Dermis blood vessel endothelial cell (primary cell): ENCODE measurements around the gene ABL1. TPM values are rescaled to one million over a fixed set of nuclear protein-coding genes. Genes with fewer than 3 reads are reported as not detected.
A peak's percentile ranks its signal among the peaks of the same experiment; 100 is the strongest.
"Not testable (repeated sequence)": the region's sequence is repeated elsewhere in the genome, so short reads cannot be mapped to it uniquely, and the experiment has no call there.

Experiments
- DNase-seq: peaks from one replicate; pipeline ENCODE4 v3.0.0; 2010
- total RNA-seq: library from RNA; depleted of rRNA; stranded (reverse); fragments of >200 nt; gene quantifications from 2 replicates; pipeline ENCODE4 v1.2.3, GENCODE V29; 2014

ABL1 gene
- total RNA-seq, 1 donor from 2014 or later, result 42.5 TPM

DNA sequence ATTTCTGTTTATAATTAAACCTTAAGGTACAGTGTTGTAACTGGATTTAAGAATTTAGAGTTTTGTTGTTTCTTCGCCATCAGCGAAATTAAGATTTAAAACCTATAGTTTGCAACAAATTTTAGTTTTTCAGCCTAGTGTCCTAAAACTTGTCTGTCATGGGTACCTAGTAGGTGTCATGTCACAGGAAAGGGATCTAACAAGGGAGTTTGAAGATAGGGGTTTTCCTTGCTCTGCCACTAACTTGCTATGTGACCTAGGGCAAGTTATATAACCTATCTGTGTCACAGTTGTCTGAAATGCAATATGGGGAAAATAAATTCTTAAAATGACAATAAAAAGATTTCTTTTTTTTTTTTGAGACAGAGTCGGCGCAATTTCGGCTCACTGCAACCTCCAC, 9.2 kb upstream of the ABL1 start:
- DNase-seq, result no peak

DNA sequence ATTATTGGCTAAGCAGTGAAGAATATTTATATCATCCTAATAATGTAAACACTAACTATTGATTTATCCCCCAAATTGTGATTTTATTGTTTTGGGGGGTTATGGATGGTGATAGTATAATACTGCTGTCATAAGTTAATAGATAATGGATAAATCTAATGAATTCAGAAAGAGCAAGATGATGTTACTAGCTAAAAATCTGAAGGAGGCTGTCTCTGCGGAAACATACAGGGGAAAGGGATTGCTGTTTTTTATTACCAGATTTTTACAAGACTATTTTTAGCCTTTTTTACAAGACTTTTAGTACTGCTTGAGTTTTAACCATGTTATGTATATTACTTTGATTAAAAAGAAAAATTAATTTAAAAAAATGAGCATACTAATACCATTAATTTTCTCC, 5.3 kb upstream of the ABL1 start:
- no peak for DNase-seq

DNA sequence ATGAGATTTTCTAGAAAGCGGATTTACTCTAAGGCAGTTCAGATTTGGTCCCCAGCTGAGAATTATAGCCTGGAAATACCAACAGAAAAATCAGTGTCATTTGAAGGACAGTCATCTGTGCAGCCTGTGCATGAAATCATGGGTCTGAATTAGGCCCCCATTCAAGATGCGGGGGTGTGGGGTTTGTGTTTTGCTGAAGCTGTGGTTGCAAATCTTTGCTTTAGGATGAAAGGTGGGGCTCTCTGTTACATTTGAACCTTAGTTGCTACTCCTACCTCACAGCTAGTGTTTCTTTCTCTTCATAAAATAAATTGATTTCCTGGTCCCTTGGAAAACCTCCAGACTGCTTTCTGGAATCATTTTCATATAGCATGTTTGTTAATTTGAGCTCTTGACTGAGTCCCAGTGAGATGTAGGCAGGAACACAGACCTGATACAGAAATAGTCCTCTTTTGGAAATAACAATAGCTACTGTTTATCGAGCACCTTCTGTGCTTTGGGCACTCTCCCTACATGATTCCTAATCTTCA, 4.8 kb upstream of the ABL1 start:
- DNase-seq, result no peak

DNA sequence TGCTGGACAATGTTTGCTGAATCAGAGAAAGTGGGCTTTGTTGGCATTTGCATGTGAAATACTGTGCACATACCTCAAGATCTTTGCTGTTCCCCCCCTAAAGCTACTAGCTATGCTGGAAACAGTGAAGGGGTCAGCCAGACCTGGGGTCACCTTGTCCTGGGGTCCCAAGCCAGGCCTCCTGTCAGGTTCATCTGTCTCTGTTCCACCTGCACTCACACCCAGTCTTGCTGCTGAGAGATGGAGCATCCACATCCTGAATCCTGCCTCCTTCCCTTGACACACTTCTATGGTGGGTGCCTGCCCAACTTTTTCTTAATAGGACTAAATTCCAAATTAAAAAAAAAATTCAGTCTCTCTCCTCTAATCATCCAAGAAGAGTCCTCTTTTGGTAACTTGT, 4.0 kb upstream of the ABL1 start:
- DNase-seq, result no peak

DNA sequence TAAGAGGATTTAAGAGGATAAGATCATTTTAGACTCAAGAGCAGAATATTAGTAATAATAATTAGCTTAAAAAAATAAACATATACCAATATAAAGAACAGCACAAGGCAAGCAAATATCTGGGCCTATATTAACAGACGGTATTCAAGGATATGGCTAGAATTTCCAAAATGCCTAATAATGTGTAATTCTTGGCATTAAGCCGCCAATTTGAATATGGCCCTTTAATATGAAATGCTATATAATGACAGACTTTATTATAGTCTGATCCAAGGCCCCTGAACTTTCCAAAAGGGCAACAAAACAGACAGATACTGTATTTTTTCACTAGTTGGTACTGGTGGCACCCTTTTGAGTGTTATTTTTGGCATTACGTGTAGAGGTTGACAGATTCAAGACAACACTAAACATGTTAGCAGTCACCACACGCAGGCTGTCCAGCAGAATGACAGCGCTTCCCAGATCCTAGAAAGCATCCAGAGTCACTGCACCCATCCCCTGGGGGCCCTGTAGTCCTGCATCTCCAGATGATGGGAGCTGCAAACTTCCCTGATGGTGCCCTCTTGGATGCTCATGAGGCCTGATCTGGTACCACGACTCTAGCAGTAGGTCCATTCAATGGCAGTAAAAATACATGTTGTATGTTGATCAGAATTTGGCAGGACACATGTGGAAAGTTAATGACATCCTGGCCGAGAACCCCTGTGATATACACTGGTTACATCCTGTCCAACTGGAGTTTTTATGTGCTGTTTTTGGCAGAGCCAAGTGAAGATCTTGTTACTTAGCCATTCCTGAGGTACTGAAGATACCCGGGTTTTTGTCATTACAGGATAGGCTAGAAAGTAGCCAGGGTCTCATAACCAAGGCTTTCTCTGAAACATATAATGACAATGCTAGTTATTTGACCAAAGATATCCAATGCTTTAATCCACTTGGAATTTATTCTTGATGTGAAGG, 1.7 kb upstream of the ABL1 start:
- DNase-seq, result peak; percentile 43

DNA sequence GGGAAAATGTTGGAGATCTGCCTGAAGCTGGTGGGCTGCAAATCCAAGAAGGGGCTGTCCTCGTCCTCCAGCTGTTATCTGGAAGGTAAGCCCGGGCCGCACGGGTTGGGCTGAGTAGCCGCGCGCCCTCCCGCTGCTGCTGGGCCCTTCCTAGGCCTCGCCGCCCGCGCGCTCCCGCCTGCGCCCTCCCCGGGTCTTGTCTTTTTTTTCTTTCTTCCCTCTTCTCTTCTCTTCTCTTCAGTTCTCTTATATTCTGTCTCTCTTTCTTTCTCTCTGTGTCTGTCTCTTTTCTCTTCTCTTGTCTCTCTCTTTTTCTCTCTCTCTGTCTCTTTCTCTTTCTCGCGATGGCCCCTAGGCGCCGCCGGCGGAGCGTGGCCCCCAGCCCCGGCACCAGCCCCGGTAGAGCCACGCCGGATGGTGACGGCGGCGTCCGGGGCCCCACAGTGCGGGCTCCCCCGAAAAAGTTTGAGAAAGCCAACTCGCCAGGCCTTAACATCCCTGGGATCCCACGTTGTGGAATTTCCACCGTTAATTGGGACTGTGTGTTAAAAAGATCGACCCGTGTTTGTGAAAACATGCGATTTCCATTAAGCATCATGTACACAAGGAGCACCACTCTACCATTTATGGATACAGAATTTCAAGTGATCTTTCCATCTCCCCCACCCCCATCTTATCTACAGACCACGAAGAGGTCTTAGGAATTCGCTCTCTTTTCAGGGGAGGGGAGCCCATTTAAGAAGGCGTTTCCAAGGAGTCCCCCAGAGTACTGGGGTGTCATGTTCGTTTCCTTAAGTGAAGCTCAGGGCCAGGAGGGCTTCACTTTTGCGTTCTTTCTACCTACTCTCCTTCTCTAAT, 616 bp downstream of the ABL1 start:
- DNase-seq, result peak; percentile 49

DNA sequence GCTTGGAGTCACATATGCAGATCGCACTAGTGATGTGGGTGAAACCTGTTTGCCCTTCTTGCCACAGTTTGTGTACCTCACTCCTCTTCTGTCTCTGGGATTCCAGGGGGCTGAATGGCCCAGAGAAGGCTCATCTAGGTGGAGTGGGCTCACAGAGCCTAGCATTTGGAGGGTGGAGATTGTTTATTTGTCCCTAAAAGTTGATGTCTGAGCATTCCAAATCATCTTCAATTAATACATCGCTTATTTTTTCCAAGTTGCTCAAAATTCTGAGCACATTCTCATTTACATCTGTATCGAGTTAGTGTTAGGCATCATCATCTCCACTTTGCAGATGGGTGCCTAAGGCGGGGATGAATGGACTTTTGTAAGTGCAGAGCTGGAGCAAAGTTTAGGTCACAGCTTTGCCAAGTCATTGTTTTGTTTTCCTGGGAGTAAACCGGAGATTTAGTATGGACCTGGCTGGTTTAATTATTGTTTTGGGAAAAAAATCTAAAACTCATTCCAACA, 2.0 kb downstream of the ABL1 start:
- no peak for DNase-seq

DNA sequence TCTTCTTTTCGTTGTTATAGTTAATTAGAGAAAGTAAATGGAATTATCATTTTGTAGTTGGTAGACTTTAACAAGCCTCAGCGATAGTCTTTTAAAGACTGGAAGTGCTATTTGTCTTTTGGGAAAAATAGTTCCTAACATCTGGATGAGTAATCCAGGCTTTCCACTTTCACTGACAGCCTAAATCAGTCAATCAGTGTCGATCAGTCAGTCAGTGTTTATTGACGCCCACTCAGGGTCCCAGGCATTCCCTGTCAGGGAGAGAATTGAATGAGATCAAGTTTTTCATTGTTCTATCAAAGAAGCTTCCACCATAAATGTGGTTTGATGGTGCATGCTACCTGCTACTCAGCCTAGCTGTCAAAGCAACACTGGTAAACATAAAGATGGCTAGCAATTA, 2.6 kb downstream of the ABL1 start:
- peak; percentile 37 for DNase-seq

DNA sequence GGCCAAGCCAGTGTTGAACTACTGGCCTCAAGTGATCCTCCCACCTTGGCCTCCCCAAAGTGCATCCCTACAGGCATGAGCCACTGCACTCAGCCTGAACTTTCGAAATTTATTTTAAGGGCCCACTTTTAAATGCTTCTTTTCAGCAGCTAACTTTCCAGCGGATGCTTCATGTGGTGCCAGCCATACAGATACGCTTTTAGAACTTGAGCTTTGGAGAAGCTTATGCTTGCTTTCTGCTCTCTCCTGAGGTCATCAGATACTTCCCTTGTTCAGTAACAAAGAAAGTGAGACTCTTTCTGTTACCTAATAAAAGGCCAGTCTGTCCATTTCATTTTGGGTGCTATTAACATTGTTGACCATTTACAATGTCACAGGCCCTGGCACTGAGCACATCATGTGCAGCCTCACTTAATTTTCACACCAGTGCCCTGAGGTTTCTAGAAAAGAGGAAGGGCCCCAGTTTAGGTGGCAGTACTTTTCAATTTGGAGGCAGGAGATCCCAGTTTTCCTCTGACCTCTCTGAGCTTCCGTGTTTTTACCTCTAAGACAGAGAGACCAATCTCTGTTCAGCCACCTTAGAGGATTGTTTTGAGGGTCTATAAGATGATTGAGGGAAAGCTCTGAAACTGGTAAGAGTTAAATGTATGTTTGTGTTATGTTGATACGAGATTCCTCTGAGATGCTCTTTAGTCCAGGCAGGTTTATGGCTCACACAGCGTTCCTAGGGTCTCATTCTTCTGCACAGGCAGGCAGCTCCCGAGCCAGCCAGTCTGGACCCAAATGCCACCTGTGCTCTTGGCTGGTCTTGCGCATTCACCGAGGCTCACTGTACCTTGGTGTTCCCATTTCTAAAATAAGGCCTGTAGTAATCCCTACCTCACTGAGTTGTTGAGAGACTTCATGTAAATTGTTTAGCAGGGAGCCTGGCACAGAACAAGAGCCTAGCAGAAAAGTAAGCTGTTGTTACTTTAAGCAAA, 4.4 kb downstream of the ABL1 start:
- DNase-seq, result no peak

DNA sequence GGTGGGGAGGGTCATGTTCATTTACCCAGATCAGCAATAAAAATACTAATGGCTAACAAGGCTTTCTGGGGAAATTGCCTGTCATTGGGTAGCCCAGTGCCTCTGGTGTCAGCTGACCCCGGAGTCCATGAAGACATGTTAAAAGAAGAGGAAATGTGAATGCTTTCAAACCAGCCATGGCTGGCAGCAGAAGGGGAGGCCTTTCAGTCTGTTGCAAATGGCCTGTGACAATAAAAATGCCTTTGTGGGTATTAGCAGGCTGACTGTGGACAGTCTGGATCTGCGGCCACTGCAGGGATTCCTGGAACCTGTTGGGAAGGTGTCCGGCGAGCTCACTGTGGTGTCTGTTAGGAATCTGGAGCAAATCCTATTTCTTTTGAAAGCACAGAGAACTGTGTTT, 7.5 kb downstream of the ABL1 start:
- no peak for DNase-seq

DNA sequence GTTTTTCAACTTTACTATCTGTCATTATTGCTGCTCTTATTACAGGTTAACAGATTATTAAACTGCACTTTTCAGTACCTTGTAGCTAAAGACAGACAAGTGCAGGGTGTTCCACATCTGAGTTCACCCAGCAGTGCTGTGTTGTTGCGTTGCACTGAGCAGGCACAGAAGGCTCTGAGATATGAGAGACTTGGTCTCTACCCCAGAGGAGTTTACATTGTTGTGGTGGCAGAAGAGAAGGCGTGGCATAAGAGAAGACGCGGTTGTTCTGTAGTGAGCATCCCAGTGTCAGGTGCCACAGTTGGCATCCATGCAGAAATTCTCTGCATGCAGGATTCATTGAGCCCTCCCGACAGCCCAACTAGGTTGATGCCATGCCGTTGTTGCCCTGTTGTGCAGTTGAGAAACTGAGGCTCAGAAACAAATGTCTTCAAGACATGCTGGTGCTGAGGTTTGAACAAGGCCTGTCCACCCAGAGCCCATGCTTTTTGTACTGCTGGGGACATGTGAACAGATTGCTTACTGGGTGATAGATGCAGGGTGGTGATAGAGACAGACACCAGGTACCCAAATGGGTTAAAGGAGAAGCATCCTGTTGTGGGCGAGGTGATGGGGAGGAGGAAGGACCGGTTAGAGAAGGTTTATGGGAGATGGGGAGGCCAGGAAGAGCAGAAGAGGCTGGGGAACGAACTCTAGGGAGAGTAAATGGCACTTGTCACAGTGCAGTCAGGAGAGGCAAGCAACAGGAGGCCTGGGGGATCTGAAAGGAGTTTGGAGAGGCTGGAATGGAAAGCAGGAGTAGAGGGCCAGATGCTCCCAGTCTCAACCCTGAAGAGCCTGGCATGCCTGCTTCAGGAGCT, 8.2 kb downstream of the ABL1 start:
- DNase-seq, result no peak

DNA sequence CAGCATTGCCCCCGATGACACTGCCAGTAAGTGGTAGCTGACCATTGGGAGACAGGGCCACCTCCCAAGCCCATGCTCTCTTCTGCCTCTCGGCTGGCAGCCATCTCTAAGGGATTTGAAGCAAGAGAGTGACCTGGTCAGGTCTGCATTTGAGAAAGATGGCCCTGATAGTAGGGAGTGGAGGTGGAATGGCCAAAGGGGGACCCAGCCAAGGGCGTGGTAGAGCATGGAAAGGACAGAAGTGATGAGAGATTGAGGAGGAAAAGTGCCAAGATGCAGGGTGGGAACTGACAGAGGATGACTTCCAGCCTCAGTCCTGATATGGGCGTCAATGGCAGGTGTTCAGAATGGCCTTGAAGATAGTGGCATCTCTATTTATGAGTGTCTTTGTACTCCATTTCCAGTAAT, 9.0 kb downstream of the ABL1 start:
- no peak for DNase-seq

DNA sequence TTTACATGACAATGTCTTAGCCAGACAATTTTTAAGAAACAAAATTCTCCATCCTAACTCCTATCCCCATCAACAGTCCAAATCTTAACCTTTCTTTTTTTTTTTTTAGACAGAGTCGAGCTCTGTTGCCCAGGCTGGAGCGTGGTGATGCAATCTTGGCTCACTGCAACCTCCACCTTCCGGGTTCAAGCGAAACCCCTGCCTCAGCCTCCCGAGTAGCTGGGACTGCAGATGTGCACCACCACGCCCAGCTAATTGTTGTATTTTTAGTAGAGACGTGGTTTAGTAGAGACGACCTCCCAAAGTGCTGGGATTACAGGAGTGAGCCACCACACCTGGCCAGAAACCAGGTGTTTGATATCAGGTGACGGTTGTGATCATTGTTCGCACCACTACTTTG, 10.2 kb downstream of the ABL1 start:
- DNase-seq, result no peak

DNA sequence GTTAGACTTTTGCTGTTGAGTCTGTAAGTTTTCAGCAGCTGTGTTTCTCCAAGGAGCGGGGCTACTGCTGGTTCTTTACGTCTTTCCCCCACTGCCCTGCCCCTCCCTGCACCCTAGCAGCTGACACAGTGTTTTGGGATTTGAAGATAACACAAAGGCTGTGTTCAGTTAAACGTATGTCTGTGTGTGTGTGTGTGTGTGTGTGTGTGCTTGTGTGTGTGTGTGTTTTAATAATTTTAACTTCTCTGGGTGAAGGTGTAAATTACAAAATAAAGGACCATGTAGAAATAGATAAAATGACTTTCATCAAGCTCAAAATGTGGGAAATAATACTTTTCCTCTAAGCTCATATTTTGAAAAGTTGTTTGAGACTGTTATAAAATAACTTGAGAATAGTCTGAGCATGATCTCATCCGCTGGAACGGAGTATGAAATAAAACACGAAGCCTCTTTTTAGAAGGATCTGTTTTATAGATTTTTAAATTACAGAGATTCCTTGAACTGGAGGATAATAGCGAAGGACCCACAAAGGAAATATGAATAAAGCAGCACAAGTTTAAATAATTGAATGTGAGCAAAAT, 10.9 kb downstream of the ABL1 start:
- DNase-seq, result peak; percentile 59

DNA sequence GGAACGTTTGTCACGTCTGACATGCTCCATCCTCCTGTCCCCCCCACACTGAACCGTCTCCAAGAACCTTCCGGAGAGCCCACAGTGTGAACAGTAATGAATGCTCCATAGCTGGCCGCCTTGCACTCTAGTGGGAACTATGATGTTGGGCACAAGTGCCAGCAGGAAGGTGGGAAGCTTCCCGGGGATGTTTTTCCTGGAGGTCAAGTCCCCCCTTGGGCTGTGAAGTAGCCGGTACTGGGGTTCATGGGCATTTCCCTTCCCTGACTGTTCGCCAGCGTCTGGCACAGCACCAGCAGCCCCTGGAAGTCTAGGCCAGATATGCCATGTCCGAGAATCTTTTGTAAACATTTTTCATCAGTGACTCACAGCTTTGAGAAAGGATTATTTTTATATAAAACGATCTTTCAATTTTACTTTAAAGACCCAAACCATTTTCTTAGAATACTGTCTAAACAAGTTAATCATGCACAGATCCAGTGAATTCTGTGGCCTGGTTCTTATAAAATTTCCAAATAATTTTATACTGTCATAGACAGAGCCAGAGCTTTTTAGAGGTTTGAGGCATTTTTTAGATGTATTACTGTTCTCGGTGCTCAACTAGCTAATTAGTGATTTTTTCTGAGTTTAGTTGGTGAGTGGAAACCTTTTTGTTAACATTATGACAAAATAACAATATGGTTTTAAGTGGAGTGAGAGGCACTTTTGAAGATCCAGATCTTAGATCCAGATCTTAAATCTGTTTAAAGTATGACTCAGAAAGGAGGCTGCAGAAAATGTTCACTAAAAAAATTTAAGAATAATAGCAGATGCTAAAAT, 11.6 kb downstream of the ABL1 start:
- DNase-seq, result peak; percentile 84

DNA sequence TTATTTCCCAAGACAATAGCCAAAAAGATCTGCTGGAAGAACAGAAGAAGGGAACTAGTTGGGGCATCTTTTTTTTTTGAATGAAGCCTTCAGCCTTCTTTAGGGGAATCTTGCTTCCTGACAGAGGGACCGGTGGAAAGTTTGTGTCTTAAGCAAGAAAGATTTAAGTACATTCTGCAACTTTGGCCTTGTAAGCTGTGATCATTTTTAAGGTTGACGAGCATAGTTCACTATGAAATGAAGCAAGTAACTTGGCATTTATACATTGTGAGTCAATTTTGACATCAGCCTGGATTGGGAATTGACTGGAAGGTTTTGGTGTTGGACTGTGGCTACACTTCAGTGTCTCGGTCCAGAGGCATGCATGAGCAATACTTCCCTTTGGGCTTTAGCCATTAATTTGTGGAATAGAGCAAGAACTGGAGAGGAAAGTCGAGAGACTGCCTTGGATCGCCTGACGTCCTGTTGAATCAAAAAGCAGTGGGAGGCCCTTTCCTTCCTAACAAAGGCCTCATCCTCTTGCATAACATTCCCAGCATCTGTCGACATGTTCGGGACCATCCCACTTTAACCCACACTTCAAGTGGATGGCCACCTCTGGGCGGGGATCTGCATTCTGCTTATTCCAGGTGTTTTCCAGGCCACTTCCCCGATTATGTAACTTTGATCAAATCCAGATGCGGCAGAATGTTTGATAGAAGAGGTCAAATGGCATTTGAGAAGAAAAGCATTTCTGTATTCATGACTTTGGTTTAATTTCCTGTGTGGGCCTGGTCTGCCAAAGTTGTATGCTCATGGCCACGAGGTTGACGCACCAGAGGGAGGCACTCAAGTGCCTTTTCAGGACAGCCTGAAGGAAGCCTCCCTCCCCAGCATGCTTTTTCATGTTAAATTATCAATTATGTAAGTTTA, 12.5 kb downstream of the ABL1 start:
- peak; percentile 95 for DNase-seq

DNA sequence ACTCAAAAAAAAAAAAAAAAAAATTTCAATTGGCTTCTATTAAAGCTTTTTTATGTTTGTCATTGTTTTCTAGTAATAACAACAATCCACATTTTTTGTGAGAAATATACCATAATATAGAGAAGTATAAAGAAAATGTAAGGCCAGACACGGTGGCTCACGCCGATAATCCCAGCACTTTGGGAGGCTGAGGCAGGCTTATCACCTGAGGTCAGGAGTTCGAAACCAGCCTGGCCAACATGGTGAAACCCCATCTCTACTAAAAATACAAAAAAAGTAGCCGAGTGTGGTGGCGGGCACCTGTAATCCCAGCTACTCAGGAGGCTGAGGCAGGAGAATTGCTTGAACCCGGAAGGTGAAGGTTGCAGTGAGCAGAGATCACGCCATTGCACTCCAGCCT, 13.5 kb downstream of the ABL1 start:
- not testable (repeated sequence) for DNase-seq

DNA sequence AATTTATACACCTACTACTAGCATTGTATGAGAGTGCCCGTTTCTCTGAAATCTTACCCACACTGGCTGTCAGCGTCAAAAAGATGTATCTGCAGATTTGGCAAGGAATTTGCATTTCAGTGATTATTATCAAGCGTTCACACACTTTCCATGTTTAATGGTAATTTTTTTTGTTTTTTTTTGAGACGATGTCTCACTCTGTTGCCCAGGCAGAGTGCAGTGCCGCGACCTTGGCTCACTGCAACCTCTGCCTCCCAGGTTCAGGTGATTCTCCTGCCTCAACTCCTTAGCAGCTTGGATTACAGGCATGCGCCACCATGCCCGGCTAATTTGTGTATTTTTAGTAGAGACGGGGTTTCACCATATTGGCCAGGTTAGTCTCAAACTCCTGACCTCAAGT, 14.3 kb downstream of the ABL1 start:
- no peak for DNase-seq

DNA sequence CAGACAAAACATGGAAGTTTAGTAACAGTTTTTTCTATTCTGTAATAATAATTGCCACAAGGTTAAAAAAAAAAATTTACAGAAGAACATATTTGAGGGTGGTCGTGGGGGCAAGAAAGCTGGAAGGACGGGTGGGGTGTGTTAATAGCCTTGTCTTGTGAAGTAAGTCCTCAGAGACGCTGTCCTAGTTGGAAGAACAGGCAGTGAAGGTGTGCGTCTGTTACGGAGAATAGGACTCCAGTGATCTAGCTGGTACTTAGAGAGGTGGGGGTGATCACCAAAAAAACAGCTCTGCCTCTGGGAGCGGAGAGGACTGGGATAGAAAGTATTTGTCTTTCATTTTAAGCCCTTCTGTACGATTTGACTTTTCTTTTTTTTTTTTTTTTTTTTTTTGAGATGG, 17.7 kb downstream of the ABL1 start:
- DNase-seq, result no peak
